GM19099 (cell line): ENCODE data around the gene DMRT2.

ENCODE experiments used
- POLR2A ChIP-seq: IDR thresholded peaks from 3 replicates; pipeline ENCODE4 v1.6.1; 2011; ENCODE audit warnings: low read depth; ENCODE audit not compliant: insufficient read length; ENCODE audit errors: extremely low read depth

The DMRT2 gene

GRCh38 chr9:1058826-1059487, 8.8 kb downstream of the DMRT2 start:
- TF ChIP-seq POLR2A = no peak

GRCh38 chr9:1065130-1065529, 15.0 kb downstream of the DMRT2 start:
- no peak for TF ChIP-seq POLR2A

GRCh38 chr9:1070692-1071091, 20.5 kb downstream of the DMRT2 start:
- TF ChIP-seq POLR2A = no peak

- no peak for TF ChIP-seq POLR2A
These were observed 21.6 kb downstream of the DMRT2 start for GRCh38 chr9:1071730-1072129.

- no peak for TF ChIP-seq POLR2A
These were observed 23.3 kb downstream of the DMRT2 start for GRCh38 chr9:1073497-1073896.

GRCh38 chr9:1077616-1078015, 27.5 kb downstream of the DMRT2 start:
- no peak for TF ChIP-seq POLR2A

- TF ChIP-seq POLR2A = no peak
These were observed 33.3 kb downstream of the DMRT2 start for GRCh38 chr9:1083325-1083913.

GRCh38 chr9:1085086-1085485, 34.9 kb downstream of the DMRT2 start:
- no peak for TF ChIP-seq POLR2A

- TF ChIP-seq POLR2A = no peak
These were observed 36.4 kb downstream of the DMRT2 start for GRCh38 chr9:1086517-1086916.

GRCh38 chr9:1087120-1087881, 37.1 kb downstream of the DMRT2 start:
- no peak for TF ChIP-seq POLR2A

GRCh38 chr9:1094749-1095148, 44.6 kb downstream of the DMRT2 start:
- no peak for TF ChIP-seq POLR2A

GRCh38 chr9:1096155-1096964, 46.2 kb downstream of the DMRT2 start:
- no peak for TF ChIP-seq POLR2A

GRCh38 chr9:1098551-1098950, 48.4 kb downstream of the DMRT2 start:
- no peak for TF ChIP-seq POLR2A

- no peak for TF ChIP-seq POLR2A
These were observed 50.0 kb downstream of the DMRT2 start for GRCh38 chr9:1100201-1100600.

- TF ChIP-seq POLR2A = no peak
These were observed 50.8 kb downstream of the DMRT2 start for GRCh38 chr9:1100945-1101344.
